ENCODE measurements around the gene SLC25A25. TPM values are rescaled to one million over a fixed set of nuclear protein-coding genes. Genes with fewer than 3 reads are reported as not detected.
A peak's percentile ranks its signal among the peaks of the same experiment; 100 is the strongest.

Gene SLC25A25
- total and polyA plus RNA-seq, 2 of the 8 experiments (the other 6 are each of a cell fraction or from before 2014, with no cell fraction given) = 6.5 to 18.5 TPM

- Histone ChIP-seq H3K4me2 (ENCODE audit: insufficient read depth in 1 of 2, low read depth in 2 of 2, low read length in 2 of 2) (peak within 1 kb of the TSS; percentile 95 to 98), H4K5ac (ENCODE audit: insufficient read length, low read depth, low read length) (peak within 1 kb of the TSS; percentile 89), H3K4me3 (ENCODE audit: extremely low read depth in 1 of 4, insufficient read depth in 2 of 4, low read depth in 3 of 4, low read length in 4 of 4) (peak within 1 kb of the TSS; percentile 75 to 84 (median 82)), H3K27me3 (replicated peaks in 1 of 4; ENCODE audit: control insufficient read depth in 3 of 4, extremely low read depth in 1 of 4, insufficient read depth in 3 of 4, low read length in 3 of 4) (no peaks in the 10 kb centered on the region; a peak in 1 of 7 replicates), H3K4me1 (replicated peaks in 1 of 4; ENCODE audit: control insufficient read depth in 3 of 4, insufficient read depth in 4 of 4, low read length in 3 of 4) (peaks cover under 1 to 13% (median 8%) of the 10 kb centered on the region in 4 experiments), H3K36me3 (ENCODE audit: control insufficient read depth in 2 of 4, insufficient read depth in 4 of 4, low read length in 3 of 4) (no peaks in the 10 kb centered on the region), H3K79me1 (ENCODE audit: low read depth, low read length) (peaks cover 11% of the 10 kb centered on the region), H2BK15ac (ENCODE audit: low read length) (peak within 1 kb of the TSS; percentile 92; the same call in 1 of the 2 replicates), H2BK120ac (replicated peaks; ENCODE audit: low read depth, low read length) (peak within 1 kb of the TSS; percentile 94), H3K18ac (ENCODE audit: extremely low read depth, low read length) (peak within 1 kb of the TSS; percentile 95), H3K4ac (replicated peaks; ENCODE audit: insufficient read length, low read depth, low read length) (peak within 1 kb of the TSS; percentile 98), H3K14ac (ENCODE audit: insufficient read length) (no peak within 1 kb of the TSS), H4K8ac (ENCODE audit: extremely low read depth, insufficient read depth, low read length) (peak within 1 kb of the TSS; percentile 71), H3K27ac (ENCODE audit: low read depth, low read length) (peak within 1 kb of the TSS; percentile 92), H4K20me1 (replicated peaks in 1 of 2; ENCODE audit: control insufficient read depth in 1 of 2, insufficient read depth in 2 of 2, low read length in 2 of 2) (peaks cover 0 to 4% of the 10 kb centered on the region in 2 experiments), H3K56ac (replicated peaks; ENCODE audit: insufficient read length, low read depth, low read length) (peak within 1 kb of the TSS; percentile 92), H2AFZ (ENCODE audit: low read length) (peak within 1 kb of the TSS; percentile 77), H2BK5ac (ENCODE audit: low read depth, low read length) (peak within 1 kb of the TSS; percentile 89), H3K79me2 (ENCODE audit: control insufficient read depth in 1 of 2, insufficient read depth in 2 of 2, low read length in 2 of 2) (peaks cover 0 to 20% of the 10 kb centered on the region in 2 experiments; a peak in 2 of 4 replicates), H3K9me3 (ENCODE audit: insufficient read depth in 2 of 2, low read depth in 1 of 2, low read length in 1 of 2) (no peaks in the 10 kb centered on the region), H2AK5ac (ENCODE audit: low read depth, low read length) (peak within 1 kb of the TSS; percentile 89; the same call in 1 of the 2 replicates), H4K91ac (replicated peaks; ENCODE audit: insufficient read length, low read length) (peak within 1 kb of the TSS; percentile 97), H2BK12ac (ENCODE audit: low read depth, low read length) (peak within 1 kb of the TSS; percentile 68), H2BK20ac (ENCODE audit: low read length) (0 out of 2 replicates have a peak within 1 kb of the TSS, but pooled peaks have one; percentile 34), H3K23me2 (ENCODE audit: low read depth, low read length) (peaks cover 8% of the 10 kb centered on the region), H3K23ac (ENCODE audit: insufficient read length) (no peak within 1 kb of the TSS), H3K9ac (replicated peaks in 1 of 4; ENCODE audit: extremely low read depth in 1 of 4, low read depth in 3 of 4, low read length in 3 of 4) (peak within 1 kb of the TSS; percentile 73 to 91 (median 86))
- DNase-seq (ENCODE audit: low read depth in 1 of 2, low spot score in 2 of 2) (peak; percentile 95 to 99), FAIRE-seq (peak; percentile 76)
- POLR2A ChIA-PET (ENCODE audit: partially characterized antibody) = interaction anchor here (0.6 to 1.7 kb wide), 8 partner anchors 11 to 138 kb away, joined by 3 to 7 read pairs (median 4); no protein-coding TSS in a partner anchor
- 39% methylated on average over 49 of the region's 54 CpGs; no CpG with 5 or more reads in 1 of the 2 experiments for WGBS, 2 experiments (ENCODE audit: extremely low coverage in 1 of 2, insufficient coverage in 1 of 2, insufficient read length in 1 of 2, insufficient replicate concordance in 2 of 2, low coverage in 1 of 2, low lambda C conversion rate in 2 of 2, missing lambda C conversion rate in 1 of 2)
- CTCF ChIA-PET (ENCODE audit: partially characterized antibody) = interaction anchor here (0.5 to 6.0 kb wide), 12 partner anchors 8 to 124 kb away, joined by 3 to 27 read pairs (median 8); no protein-coding TSS in a partner anchor
- TF ChIP-seq MAX (IDR thresholded peaks at IDR 0.05) (peak; percentile 59), SP4 (IDR thresholded peaks at IDR 0.05; ENCODE audit: low read length) (peak; percentile 99), SP2 (IDR thresholded peaks at IDR 0.05; ENCODE audit: low read length) (peak; percentile 99), ZNF274 (IDR thresholded peaks at IDR 0.05; ENCODE audit: borderline replicate concordance, extremely low read depth, low read length) (no peak), SIN3A (conservative IDR thresholded peaks at IDR 0.05 in 1 of 2, IDR thresholded peaks at IDR 0.05 in 1 of 2; ENCODE audit: low read depth in 1 of 2, low read length in 2 of 2) (no peak), SP1 (IDR thresholded peaks at IDR 0.05; ENCODE audit: low read depth, low read length) (peak; percentile 100), CREB1 (IDR thresholded peaks at IDR 0.05) (peak; percentile 72), CHD2 (IDR thresholded peaks at IDR 0.05; ENCODE audit: low read length) (peak; percentile 97), KDM4A (IDR thresholded peaks at IDR 0.05; ENCODE audit: low read depth, low read length, severe bottlenecking) (peak; percentile 17), E2F6 (IDR thresholded peaks at IDR 0.05) (peak; percentile 59; the same call in 1 of the 2 replicates)
Measured at GRCh38 chr9:128066713-128067644, 1.1 kb upstream of the SLC25A25 start, which contains the start of gene NAIF1. TSS of gene NAIF1 (minus strand) at chr9:128067320. CDS start at chr9:128067101, 219 bp downstream.
